ENCODE measurements around the gene SH3RF3. TPM values are rescaled to one million over a fixed set of nuclear protein-coding genes. Genes with fewer than 3 reads are reported as not detected.

The SH3RF3 gene
- total RNA-seq, 2 donors from 2014 or later, result 1.0 to 1.7 TPM

DNA sequence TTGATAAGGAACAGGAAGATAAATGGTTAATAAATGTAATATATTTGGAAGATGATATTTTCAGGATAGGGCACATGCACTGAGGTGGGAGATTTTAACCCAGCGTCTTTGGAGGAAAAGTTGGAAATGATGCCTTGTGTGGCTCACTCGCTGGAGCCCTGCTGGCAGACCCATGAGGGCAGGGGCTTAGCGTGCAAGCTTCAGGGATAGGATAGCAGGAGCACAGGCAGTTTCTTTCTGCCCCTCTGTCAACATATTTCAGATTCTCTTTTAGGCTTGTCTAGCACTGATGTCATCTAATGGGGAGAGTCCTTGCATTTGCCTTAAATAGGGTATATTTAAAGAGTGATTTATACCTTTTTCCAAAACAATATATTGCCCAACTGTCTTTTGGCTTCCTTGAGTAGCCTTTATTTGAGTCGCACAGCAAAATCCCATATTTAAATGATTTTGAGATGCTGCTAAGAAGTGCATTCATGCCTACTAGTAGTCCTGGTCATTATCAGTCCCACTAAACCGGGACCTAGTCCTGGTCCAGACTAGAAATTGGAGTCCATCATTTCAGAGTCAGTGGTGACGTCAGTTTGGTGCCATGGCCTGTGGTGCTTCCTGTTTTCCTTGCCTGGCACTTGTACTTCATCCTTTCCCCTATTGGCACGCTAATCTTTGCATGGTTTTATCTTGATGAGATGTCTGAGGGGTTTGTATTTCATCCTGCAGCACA, 45.8 kb downstream of the SH3RF3 start:
- peaks cover 6 to 17% of the 10 kb centered on the region in 2 donors for H3K36me3 Mint-ChIP-seq
- no peak overlapping the region for H3K27ac Mint-ChIP-seq
- no peak for DNase-seq (ENCODE audit: low spot score in 2 of 2)

DNA sequence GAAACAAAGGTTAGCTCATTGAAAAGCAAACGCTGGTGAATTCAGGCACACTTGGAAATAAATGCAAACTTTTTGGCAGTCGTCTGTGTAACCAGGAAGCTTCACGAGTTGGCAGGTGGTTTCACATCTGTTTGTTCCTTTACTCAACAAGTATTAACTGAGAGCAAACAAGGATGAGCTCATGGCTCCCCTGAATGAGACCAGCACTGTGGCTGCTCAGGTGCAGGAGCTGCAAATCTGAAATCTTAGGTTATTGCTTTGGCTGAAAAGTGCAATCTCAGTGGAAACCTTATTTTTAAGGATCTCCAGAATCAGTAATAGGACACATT, 46.3 kb downstream of the SH3RF3 start:
- Mint-ChIP-seq H3K27ac (no peak overlapping the region), H3K9me3 (peaks cover 8 to 20% of the 10 kb centered on the region in 2 donors), H3K36me3 (peaks cover 11 to 22% of the 10 kb centered on the region in 2 donors)
- DNase-seq (ENCODE audit: low spot score in 2 of 2) (no peak), ATAC-seq (no peak)

More for the DNA sequence above, 45.8 kb downstream of the SH3RF3 start:
- peaks cover 5 to 15% of the 10 kb centered on the region in 2 donors for H3K9me3 Mint-ChIP-seq
- ATAC-seq, result no peak

DNA sequence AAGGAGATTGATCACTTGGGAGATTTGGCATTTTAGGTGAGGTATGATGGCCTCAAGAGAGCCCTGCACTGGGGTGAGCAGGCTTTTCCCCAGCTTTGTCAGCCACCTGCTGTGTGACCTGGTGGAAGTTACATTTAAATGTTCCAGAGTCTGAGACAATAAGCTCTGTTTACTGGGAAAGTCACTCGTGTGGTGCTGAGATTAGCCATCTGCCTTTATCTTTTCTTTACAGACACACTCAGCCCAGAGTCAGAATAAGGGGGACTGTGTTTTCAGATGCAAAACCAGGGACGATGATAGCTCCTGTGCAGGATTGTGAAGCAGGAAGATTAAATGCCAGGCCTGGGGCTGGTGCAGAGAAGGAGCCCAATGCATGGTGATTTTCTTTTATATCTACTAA, 47.9 kb downstream of the SH3RF3 start:
- Mint-ChIP-seq H3K36me3 (peaks cover 24 to 34% of the 10 kb centered on the region in 2 donors), H3K27ac (no peak overlapping the region), H3K9me3 (peaks cover 12 to 30% of the 10 kb centered on the region in 2 donors)
- ATAC-seq (no peak), DNase-seq (ENCODE audit: low spot score in 2 of 2) (no peak)

DNA sequence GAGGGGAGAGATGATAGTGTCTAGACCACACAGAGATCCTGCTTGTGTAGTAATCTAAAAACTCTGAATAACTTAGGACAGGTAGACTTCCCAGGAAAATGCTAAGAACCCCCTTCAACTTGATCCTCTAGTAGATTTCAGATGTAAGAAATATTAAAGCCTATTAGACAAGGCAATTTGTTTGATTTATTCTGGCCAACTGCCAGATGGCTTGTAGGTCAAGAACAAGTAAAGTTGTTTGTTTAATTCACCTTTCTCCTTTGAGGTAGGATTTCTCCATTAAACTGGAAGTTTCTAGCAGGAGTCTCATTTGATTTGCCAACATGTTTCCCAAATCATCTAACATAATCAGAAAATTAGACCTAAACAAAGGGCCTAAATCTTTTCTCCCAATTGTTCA, 48.6 kb downstream of the SH3RF3 start:
- H3K36me3 Mint-ChIP-seq, result peaks cover 26 to 35% of the 10 kb centered on the region in 2 donors
- ATAC-seq (no peak), DNase-seq (ENCODE audit: low spot score in 2 of 2) (no peak)
- H3K9me3 Mint-ChIP-seq, result peaks cover 12 to 30% of the 10 kb centered on the region in 2 donors
- H3K27ac Mint-ChIP-seq, result no peak overlapping the region

DNA sequence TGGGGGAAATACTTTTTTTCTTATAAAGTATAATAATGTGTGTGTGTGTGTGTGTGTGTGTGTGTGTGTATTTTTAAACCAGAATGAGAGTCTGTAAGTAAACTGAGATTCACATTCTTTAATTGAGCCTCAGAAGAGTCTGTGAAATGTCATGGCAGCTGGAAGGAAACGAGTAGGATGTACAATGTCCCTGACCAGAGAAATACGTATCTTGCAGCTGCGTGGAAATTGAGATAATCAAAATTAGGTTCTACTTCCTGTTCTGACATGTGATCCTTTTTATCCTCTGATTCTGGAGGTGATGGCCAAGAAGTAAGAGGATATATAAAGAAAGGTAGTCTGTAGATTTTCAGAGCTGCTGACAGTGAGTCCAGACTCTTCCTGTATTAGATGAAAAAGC, 50.0 kb downstream of the SH3RF3 start:
- peaks cover 26 to 33% of the 10 kb centered on the region in 2 donors for H3K36me3 Mint-ChIP-seq
- ATAC-seq, result no peak

DNA sequence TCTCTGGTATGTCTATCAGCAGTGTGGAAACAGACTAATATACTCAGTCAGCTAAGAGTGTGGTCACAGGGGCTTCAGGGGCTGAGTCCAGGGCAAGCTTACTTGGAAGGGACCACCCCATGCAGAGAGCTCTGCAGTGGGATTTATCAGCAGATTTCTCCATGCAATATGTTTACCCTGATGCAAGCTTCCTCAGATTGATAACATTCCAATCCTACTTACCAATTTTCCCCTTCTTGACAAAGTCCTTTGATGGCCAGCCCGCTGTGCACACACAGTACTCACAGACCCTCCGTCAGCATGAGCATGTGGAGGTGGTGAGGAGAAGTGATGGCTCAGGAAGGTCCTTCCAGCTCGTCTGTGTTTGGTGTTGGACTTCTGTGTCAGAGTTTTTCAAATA, 51.8 kb downstream of the SH3RF3 start:
- peaks cover 24 to 26% of the 10 kb centered on the region in 2 donors for H3K36me3 Mint-ChIP-seq
- DNase-seq (ENCODE audit: low spot score in 2 of 2), result no peak
- peaks cover 12 to 25% of the 10 kb centered on the region in 2 donors for H3K9me3 Mint-ChIP-seq
- H3K27ac Mint-ChIP-seq, result no peak overlapping the region
- no peak for ATAC-seq

More for the DNA sequence above, 50.0 kb downstream of the SH3RF3 start:
- DNase-seq (ENCODE audit: low spot score in 2 of 2), result no peak
- H3K9me3 Mint-ChIP-seq, result peaks cover 12 to 30% of the 10 kb centered on the region in 2 donors
- H3K27ac Mint-ChIP-seq, result no peak overlapping the region

DNA sequence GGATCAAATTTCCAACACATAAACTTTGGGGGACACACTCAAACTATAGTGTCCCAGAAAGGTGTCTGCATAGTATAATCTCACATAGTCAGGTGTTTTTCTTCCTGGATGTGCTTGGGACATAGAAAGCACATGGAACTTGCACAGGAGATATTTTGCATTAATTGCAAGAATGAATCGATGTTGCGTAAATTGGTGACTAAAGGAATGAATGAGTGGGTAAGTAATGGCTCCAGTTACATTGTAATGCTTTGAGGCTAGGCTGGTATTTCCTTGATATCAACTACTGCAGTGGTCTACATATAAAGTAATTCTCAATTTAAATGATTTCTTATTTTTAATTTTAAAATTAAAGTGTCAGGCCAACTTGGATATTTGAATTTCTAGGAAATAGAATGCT, 53.4 kb downstream of the SH3RF3 start:
- Mint-ChIP-seq H3K9me3 (peaks cover 12 to 25% of the 10 kb centered on the region in 2 donors), H3K27ac (no peak overlapping the region), H3K36me3 (peaks cover 24 to 26% of the 10 kb centered on the region in 2 donors)
- no peak for ATAC-seq
- no peak for DNase-seq (ENCODE audit: low spot score in 2 of 2)

DNA sequence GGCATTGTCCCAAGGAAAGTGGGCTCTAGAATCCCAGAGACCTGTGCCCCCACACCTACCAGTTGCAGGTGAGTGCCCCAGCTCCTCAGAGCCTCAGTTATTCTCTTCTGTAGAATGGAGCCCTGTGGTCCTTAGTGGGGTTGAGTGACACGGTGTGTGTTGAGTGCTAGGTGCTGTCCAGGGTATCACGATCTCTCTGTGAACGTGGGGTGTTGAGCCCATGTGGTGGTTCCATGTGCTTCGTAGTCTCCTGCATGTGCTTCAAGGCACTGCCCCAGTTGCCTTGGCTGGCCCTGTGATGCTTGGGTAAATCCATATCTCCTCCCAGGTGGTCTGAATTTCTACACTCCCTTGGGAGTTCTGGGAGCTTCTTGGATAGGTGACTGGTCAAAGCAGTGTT, 54.9 kb downstream of the SH3RF3 start:
- ATAC-seq (no peak), DNase-seq (ENCODE audit: low spot score in 2 of 2) (no peak)
- H3K9me3 Mint-ChIP-seq, result peaks cover 12 to 21% of the 10 kb centered on the region in 2 donors
- peaks cover 24 to 26% of the 10 kb centered on the region in 2 donors for H3K36me3 Mint-ChIP-seq
- H3K27ac Mint-ChIP-seq, result no peak overlapping the region

DNA sequence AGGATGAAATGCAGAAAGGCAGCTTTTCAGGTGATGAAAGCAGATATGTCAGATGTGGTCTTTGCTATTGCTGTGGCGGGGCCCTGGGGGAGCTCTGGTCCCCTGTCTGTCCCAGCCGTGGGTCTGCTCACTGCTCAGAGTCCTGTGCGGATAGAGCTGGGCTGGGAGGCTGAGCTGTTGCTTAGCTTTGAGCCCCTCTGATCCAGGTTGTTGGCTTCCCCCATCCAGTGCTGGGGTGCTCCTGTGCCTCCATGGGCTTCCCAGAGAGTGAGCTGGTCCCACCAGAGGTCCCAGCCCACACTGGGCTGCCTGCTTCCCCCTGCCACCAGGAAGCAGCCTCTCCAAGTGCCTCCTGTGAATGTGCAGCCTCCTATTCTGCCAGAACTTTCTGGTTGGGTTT, 55.4 kb downstream of the SH3RF3 start:
- ATAC-seq, result no peak
- peaks cover 11 to 19% of the 10 kb centered on the region in 2 donors for H3K9me3 Mint-ChIP-seq
- no peak overlapping the region for H3K27ac Mint-ChIP-seq
- peaks cover 23 to 24% of the 10 kb centered on the region in 2 donors for H3K36me3 Mint-ChIP-seq
- no peak for DNase-seq (ENCODE audit: low spot score in 2 of 2)

DNA sequence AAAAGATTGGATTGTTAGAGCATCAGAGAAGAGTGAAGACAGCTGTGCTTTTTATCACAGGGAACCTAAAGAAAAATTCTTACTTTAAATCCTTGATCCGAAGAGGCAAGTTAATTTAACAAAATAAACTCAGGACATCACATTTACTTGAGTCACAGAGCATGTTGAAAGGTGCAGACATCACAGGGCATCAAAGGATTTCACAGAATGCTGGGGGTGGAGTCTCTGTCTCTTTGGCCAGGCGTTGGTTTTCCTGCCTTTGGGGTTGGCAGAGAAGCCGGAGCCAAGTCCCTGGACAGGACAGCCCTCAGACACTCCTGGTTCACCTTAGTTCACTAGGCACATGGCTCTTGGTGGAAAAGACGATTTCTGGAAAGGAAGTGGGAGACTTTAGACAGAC, 56.3 kb downstream of the SH3RF3 start:
- H3K9me3 Mint-ChIP-seq, result peaks cover 4 to 10% of the 10 kb centered on the region in 2 donors
- peaks cover 13 to 14% of the 10 kb centered on the region in 2 donors for H3K36me3 Mint-ChIP-seq
- no peak for DNase-seq (ENCODE audit: low spot score in 2 of 2)
- H3K27ac Mint-ChIP-seq, result no peak overlapping the region
- no peak for ATAC-seq

DNA sequence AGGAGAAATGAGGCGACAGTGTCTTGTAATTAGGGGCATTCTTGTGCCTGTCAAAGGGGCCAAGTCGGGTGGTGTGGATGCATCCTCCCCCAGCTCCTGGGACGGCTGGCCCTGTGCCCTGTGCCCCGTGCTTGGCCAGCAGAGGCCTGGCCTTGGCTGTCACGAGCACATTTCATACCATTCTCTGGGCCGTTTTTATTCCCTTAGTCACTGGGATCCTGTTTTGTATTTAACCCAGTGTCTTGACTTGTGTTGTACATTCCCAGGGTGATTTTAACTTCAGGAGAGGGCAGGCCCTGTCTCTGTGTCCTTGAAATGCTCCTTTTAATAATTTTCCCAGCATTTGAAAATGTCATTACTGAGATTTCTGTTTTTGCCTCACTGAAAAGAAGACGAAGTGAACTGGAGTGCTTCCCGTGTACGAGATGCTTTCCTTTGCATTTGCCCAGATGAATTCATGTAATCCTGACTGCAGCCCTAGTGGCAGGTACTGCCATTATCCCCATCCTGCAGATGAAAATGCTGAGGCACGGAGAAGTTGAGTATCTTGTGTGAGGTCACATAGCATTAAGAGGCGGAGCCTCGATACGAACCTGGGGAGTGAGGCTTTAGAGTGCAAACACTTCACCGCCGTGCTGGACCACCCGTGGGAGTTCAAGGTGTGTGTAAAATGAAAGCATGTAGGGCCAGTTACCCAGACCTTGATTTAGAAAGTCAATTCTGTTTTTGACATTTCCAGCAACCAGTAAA, 57.0 kb downstream of the SH3RF3 start:
- H3K9me3 Mint-ChIP-seq, result peaks cover 0 to 5% of the 10 kb centered on the region in 2 donors
- no peak for DNase-seq (ENCODE audit: low spot score in 2 of 2)
- H3K27ac Mint-ChIP-seq, result no peak overlapping the region
- ATAC-seq, result no peak
- peaks cover 8% of the 10 kb centered on the region in 2 donors for H3K36me3 Mint-ChIP-seq

DNA sequence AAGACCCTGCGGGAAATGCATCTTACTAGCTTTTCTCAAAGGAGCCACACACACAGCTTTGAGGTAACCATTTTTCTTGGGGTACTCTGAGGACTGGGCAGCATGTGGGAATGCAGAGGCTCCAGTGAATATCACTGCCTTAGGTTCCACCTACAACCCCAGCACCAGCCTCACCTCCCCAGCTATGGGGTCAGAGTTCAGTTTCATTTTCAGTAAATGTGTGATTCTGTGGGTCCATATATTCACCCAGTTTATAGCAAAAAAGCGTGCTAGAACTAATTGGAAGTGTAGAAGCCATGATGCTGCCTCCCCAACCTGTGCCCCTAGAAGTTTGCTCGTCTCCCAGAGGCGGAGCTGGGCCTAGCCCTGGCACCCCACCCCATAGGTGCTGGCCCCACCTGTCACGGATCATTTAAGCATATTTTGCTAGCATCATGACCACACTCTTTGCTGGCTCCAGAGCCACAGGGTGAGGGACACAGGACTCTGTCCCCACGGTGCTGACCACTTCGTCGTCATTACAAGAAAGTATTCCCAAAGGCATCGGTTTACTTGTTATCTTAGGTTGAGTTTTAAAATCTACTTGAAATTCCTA, 57.7 kb downstream of the SH3RF3 start:
- no peak for ATAC-seq
- no peak overlapping the region for H3K27ac Mint-ChIP-seq

DNA sequence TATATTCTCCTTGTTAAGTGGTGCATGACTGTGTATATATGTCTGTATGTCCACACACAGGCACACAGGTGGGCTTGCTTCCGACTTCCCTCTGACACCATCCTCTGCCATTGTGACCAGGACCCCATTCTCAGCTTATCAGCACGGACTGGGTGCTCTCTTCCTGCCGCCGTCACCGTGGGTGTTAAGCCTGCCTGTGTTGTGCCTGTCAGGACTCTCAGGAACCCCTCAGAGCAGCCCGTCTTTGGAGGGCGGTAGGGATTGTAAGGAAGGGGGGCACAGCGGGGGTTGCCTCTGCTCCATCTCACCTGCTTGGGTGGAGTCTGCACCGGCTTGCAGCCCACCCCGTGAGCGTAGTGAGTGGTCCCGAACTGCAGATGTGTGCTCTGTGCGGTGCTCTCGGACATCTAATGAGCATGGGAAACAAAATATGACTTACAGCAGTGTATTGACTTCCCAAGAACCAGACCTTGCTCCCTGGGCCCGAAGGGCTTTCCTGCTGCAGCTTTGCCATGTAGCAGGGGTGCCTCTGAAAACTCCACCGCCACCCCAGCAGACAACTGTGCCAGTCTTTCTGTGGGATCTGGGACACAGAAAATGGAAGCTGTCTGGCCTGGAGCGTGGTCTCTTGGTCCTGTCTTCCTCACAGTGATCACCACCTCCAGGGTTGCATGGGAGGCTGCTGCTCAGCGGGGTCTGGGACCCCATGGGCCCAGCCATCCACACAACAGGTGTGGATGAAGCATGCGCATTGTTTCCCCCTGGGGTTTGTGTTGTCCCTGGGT, 58.9 kb downstream of the SH3RF3 start:
- no peaks in the 10 kb centered on the region for H3K36me3 Mint-ChIP-seq
- no peak for DNase-seq (ENCODE audit: low spot score in 2 of 2)
- ATAC-seq, result no peak
- H3K27ac Mint-ChIP-seq, result no peak overlapping the region
- H3K9me3 Mint-ChIP-seq, result no peaks in the 10 kb centered on the region

More for the DNA sequence above, 57.7 kb downstream of the SH3RF3 start:
- Mint-ChIP-seq H3K36me3 (peaks cover 2 to 3% of the 10 kb centered on the region in 2 donors), H3K9me3 (peaks cover 0 to 1% of the 10 kb centered on the region in 2 donors)
- DNase-seq (ENCODE audit: low spot score in 2 of 2), result no peak

DNA sequence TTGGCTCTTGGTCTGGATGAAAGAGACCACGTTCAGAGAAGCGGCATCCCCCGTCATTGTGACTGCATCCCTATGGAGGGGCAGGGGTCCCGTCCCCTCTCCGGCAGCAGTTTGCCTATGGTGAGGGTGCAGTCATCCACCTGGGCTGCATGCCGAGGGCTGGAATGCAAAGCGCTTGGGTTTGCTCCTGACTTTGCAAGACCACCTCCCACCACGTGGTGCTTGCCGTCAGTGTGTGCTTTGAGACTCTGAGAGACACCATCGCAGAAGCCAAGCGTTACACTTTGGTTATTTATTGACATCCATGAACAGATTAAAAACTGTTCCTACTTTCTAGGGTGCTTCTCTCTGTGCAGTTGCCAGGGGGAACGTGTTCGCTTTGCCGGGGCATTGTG, 59.5 kb downstream of the SH3RF3 start:
- no peaks in the 10 kb centered on the region for H3K36me3 Mint-ChIP-seq
- ATAC-seq (no peak), DNase-seq (ENCODE audit: low spot score in 2 of 2) (no peak)
- H3K9me3 Mint-ChIP-seq, result no peaks in the 10 kb centered on the region
- H3K27ac Mint-ChIP-seq, result no peak overlapping the region

DNA sequence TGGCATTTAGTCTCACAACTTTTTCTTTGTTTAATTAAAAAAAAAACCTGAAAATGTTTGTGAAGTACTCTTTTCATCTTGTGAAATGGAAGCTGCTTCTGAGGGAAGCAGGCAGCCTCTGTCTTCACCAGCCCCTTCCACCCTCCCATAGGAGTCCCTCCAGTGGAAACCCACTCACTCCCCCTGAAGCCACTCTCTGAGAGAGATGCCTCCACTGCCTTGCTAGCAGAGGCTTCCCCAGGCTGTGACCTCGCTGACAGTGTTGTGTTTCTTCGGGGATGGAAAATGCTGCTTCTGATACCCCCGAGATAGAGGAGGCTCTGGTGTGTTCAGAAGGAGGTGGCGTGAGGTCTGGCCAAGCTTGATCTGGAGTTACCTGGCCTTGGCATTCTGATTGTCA, 59.9 kb downstream of the SH3RF3 start:
- no peaks in the 10 kb centered on the region for H3K36me3 Mint-ChIP-seq
- H3K9me3 Mint-ChIP-seq, result no peaks in the 10 kb centered on the region
- no peak overlapping the region for H3K27ac Mint-ChIP-seq
- ATAC-seq, result no peak
- DNase-seq (ENCODE audit: low spot score in 2 of 2), result no peak

DNA sequence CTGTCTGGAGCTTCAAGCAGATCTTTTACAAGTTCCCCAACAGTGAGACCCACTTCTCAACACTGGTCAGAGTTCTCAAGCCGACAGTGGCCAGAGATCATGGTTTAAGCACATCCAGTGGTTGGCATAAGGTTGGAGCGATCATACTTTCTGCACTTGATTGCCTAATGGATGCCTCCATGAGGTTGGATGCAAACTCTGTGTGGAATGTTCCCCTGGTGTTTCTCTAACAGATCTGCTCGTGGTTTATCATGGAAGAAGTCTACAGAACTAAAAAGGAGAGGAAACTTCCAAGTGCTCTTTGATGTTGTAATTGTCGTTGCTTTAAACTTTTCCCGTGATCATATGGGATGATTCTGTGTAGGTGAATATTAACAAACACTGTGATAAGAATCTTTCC, 60.7 kb downstream of the SH3RF3 start:
- ATAC-seq, result no peak
- H3K27ac Mint-ChIP-seq, result no peak overlapping the region
- H3K36me3 Mint-ChIP-seq, result no peaks in the 10 kb centered on the region
- H3K9me3 Mint-ChIP-seq, result no peaks in the 10 kb centered on the region
- no peak for DNase-seq (ENCODE audit: low spot score in 2 of 2)
